NT2/D1 (cell line): ENCODE data around the gene CCR7.
"Not testable (repeated sequence)": the region's sequence is repeated elsewhere in the genome, so short reads cannot be mapped to it uniquely, and the experiment has no call there.

ENCODE experiments used
- DNase-seq: peaks from one replicate; pipeline ENCODE4 v3.0.0-alpha.2; 2011; ENCODE audit warnings: low read depth, low spot score
- H3K27me3 ChIP-seq: 2 replicates; pipeline ENCODE4 v1.6.0; 2011; ENCODE audit warnings: mild to moderate bottlenecking; ENCODE audit not compliant: insufficient read length, insufficient read depth
- H3K36me3 ChIP-seq: 2 replicates; pipeline ENCODE4 v1.6.1; 2011; ENCODE audit warnings: mild to moderate bottlenecking, low read length, mixed read lengths; ENCODE audit not compliant: insufficient read depth, insufficient read length
- H3K4me1 ChIP-seq: 2 replicates; pipeline ENCODE4 v1.5.1; 2011; ENCODE audit not compliant: insufficient read depth, insufficient read length
- H3K4me3 ChIP-seq: 2 replicates; pipeline ENCODE4 v1.5.1; 2011; ENCODE audit warnings: low read depth; ENCODE audit not compliant: insufficient read length
- H3K9ac ChIP-seq: 2 replicates; pipeline ENCODE4 v1.6.0; 2011; ENCODE audit warnings: low read depth; ENCODE audit not compliant: insufficient read length
- H3K9me3 ChIP-seq: 2 replicates; pipeline ENCODE4 v1.5.1; 2011; ENCODE audit warnings: mild to moderate bottlenecking, low read length; ENCODE audit not compliant: insufficient read depth
- SUZ12 ChIP-seq: IDR thresholded peaks from 2 replicates; pipeline ENCODE4 v1.6.1; 2011; ENCODE audit not compliant: insufficient read length, insufficient read depth; ENCODE audit errors: extremely low read depth
- YY1 ChIP-seq: IDR thresholded peaks from 2 replicates; pipeline ENCODE4 v1.6.1; 2011; ENCODE audit not compliant: insufficient read length, insufficient read depth
- ZNF274 ChIP-seq: IDR thresholded peaks from 2 replicates; pipeline ENCODE4 v1.6.1; 2011; ENCODE audit warnings: mild to moderate bottlenecking, low read depth, low read length

The CCR7 gene

DNA sequence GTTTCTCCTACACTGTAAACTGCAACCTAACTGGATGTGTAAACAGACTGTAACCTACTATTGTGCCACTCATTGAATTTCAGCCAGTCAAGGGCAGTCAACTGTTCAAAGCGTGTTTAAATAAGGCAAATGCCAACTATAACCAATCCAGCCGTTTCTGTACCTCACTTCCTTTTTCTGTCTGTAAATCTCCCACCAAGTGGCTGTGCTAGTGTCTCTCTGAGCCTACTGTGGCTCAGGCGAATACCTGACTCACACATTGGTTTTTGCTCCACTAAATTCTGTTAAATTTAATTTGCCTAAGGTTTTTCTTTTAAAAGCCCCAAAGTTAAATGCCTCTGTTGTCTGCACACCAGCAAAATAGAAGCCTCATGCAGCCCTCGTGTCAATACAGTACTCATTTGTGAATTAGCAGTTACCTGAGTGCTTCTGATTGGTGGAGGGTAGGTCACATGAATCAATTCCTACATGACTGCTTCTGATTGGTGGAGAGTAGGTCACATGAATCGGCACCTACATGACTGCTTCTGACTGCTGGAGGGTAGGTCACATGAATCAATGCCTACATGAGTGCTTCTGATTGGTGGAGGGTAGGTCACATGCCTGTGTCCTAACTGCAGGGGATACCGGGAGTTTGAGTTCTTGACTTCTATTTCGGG lies 31.1 kb upstream of the CCR7 start:
- no peak for DNase-seq
- TF ChIP-seq YY1, result no peak
- no peak for TF ChIP-seq ZNF274
- TF ChIP-seq SUZ12, result no peak

DNA sequence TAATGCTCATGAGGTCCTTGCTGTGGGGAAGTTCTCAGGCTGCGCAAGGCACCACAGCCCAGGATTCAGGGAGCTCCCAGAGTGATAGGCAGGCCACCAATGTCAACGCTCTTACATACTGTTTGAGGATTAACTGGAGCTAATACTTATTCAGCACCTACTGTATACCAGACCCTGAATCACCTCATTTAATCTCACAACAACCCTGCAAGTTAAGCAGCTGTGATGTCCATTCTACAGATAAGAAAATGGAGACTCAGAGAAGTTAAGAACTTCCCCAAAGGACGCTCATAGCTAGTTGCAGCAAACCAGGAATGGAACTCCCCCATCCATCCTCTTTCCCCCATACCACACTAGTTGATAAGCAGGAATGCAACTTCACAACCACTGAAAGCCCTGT lies 25.5 kb upstream of the CCR7 start:
- no peak for TF ChIP-seq SUZ12
- no peak for TF ChIP-seq YY1
- TF ChIP-seq ZNF274, result no peak
- DNase-seq, result no peak
- H3K36me3 ChIP-seq, result no peaks in the 10 kb centered on the region
- no peak overlapping the region for H3K9ac ChIP-seq
- no peaks in the 10 kb centered on the region for H3K4me1 ChIP-seq
- H3K9me3 ChIP-seq, result 0 out of 2 replicates have a peak, but pooled peaks cover 5% of the 10 kb centered on the region
- no peaks in the 10 kb centered on the region for H3K27me3 ChIP-seq
- H3K4me3 ChIP-seq, result no peak overlapping the region

More for the DNA sequence above, 31.1 kb upstream of the CCR7 start:
- Histone ChIP-seq H3K36me3 (no peaks in the 10 kb centered on the region), H3K9ac (no peak overlapping the region), H3K4me1 (no peaks in the 10 kb centered on the region), H3K27me3 (no peaks in the 10 kb centered on the region), H3K4me3 (no peak overlapping the region), H3K9me3 (peaks cover 10% of the 10 kb centered on the region; the same call in 1 of the 2 replicates)

DNA sequence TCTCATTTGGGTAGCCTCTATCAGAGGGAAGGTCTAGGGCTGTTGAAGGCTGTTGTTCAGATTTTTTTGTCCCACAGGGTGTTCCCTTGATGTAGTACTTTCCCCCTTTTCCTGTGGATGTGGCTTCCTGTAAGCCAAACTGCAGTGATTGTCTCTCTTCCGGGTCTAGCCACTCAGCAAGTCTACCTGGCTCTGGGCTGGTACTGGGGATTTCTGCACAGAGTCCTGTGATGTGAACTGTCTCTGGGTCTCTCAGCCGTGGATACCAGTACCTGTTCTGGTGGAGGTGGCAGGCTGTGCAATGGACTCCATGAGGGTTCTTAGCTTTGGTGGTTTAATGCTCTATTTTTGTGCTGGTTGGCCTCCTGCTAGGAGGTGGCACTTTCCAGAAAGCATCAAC lies 23.3 kb upstream of the CCR7 start:
- Histone ChIP-seq H3K4me3 (no peak overlapping the region), H3K9me3 (0 out of 2 replicates have a peak, but pooled peaks cover 5% of the 10 kb centered on the region), H3K36me3 (no peaks in the 10 kb centered on the region), H3K4me1 (no peaks in the 10 kb centered on the region), H3K27me3 (no peaks in the 10 kb centered on the region), H3K9ac (no peak overlapping the region)
- no peak for TF ChIP-seq YY1
- no peak for TF ChIP-seq SUZ12
- TF ChIP-seq ZNF274, result no peak
- no peak for DNase-seq

DNA sequence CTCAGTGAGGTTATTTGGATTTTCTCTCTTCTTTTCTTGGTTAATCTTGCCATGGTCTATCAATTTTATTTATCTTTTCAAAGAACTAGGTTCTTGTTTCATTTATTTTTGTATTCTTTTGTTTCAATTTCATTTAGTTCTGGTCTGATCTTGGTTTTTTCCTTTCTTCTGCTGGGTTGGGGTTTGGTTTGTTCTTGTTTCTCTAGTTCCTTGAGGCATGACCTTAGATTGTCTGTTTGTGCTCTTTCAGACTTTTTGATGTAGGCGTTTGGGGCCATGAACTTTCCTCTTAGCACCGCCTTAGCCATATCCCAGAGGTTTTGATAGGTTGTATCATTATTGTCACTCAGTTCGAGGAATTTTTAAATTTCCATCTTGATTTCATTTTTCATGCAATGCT lies 21.0 kb upstream of the CCR7 start:
- not testable (repeated sequence) for H3K9me3 ChIP-seq, H3K36me3 ChIP-seq, H3K9ac ChIP-seq, DNase-seq, H3K4me3 ChIP-seq, H3K4me1 ChIP-seq, H3K27me3 ChIP-seq

DNA sequence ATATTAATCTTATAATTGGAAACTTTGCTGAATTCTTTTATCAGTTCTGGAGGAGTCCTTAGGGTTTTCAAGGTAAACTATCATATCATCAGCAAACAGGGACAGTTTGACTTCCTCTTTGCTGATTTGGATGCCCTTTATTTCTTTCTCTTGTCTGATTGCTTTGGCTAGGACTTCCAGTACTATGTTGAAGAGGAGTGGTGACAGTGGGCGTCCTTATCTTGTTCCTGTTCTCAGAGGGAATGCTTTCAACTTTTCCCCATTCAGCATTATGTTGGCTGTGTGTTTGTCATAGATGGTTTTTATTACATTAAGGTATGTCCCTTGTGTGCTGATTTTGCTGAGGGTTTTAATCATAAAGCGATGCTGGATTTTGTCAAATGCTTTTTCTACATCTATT lies 19.7 kb upstream of the CCR7 start:
- not testable (repeated sequence) for H3K36me3 ChIP-seq, H3K9me3 ChIP-seq, H3K9ac ChIP-seq, H3K27me3 ChIP-seq, H3K4me3 ChIP-seq, DNase-seq, H3K4me1 ChIP-seq

DNA sequence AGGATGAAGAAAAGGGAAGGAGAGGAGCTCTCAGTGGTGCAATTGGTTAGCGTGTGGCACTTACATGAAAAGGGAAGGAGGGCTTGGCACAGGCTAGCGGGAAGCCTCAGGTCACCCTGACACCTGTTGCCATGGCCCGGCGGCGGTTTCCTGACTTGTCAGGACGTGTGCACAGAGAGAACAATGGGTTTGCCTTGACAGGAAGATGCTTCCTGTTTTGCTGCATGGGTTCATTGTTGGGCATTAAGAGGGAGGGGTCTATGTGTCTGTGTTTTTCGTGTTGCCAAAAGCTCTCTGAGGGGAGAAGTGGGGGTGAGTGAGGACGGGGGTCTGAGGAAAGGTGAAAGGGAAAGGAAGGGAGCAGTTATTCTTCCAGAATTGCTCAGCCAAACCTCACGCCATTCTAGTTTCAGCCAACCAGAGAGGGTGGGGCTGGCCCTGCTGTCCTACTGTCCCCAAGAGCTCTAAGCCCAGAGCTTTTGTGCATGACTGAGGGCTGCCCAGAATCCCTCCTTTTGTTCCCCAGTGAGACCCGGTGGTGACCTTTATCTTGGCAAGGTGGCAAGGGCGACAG lies 17.1 kb upstream of the CCR7 start:
- H3K36me3 ChIP-seq, result no peaks in the 10 kb centered on the region
- no peak overlapping the region for H3K9ac ChIP-seq
- H3K4me1 ChIP-seq, result no peaks in the 10 kb centered on the region
- no peaks in the 10 kb centered on the region for H3K9me3 ChIP-seq
- no peak for TF ChIP-seq ZNF274
- TF ChIP-seq YY1, result no peak
- no peak for TF ChIP-seq SUZ12
- no peak overlapping the region for H3K4me3 ChIP-seq
- H3K27me3 ChIP-seq, result no peaks in the 10 kb centered on the region
- DNase-seq, result no peak

DNA sequence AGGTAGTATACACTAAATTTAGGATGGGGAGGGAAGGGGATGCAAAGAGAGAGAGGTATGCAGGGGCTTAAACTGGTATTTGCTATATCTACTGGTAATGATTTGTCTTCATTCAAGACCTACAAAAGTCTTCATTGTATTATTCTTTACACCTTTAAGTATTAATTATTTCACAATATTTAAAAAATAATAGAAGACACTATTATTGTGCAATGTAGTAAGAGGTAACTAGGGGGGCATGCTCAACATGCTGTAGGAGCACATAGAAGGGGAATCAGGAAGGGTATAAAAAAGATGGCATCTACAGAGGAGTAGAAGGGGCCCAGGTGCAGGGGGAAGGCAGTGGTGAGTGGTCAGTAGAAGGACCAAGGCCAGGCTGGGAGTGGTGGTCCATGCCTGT lies 14.9 kb upstream of the CCR7 start:
- Histone ChIP-seq H3K9me3 (peaks cover 4% of the 10 kb centered on the region; the same call in 1 of the 2 replicates), H3K27me3 (no peaks in the 10 kb centered on the region), H3K36me3 (no peaks in the 10 kb centered on the region), H3K9ac (no peak overlapping the region), H3K4me1 (no peaks in the 10 kb centered on the region), H3K4me3 (no peak overlapping the region)
- DNase-seq, result no peak
- TF ChIP-seq SUZ12, result no peak
- no peak for TF ChIP-seq YY1
- TF ChIP-seq ZNF274, result no peak

DNA sequence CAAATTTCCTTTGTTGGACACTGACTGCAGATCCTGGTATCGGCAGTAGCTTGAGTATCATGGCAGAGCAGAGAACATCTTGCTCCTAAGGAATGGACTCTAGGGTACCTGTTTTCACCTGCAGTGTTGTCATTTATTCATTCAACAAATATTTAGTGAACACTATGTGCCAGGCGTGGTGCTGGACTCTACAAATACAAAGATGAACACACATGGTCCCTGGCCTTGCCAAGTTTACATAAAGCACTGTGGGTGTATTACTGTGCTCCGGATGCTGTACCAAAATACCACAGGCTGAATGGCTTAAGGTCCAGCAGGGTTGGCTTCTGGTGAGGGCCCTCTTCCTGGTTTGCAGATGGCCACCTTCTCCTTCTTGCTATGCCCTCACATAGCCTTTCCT lies 14.2 kb upstream of the CCR7 start:
- DNase-seq, result no peak
- no peak for TF ChIP-seq SUZ12
- no peak for TF ChIP-seq YY1
- TF ChIP-seq ZNF274, result no peak

More for the DNA sequence above, 14.2 kb upstream of the CCR7 start:
- H3K4me1 ChIP-seq, result no peaks in the 10 kb centered on the region
- H3K4me3 ChIP-seq, result no peak overlapping the region
- peaks cover 10% of the 10 kb centered on the region; the same call in 1 of the 2 replicates for H3K9me3 ChIP-seq
- H3K9ac ChIP-seq, result no peak overlapping the region
- H3K36me3 ChIP-seq, result no peaks in the 10 kb centered on the region
- no peaks in the 10 kb centered on the region for H3K27me3 ChIP-seq
